HCT116 (cell line): ENCODE data around the gene POGLUT3. TPM values are rescaled to one million over a fixed set of nuclear protein-coding genes. Genes with fewer than 3 reads are reported as not detected.

Experiments
- total RNA-seq: library from RNA; stranded (reverse); gene quantifications from one replicate; pipeline ENCODE4 v1.2.1, GENCODE V29; 2021; ENCODE audit not compliant: unreplicated experiment

POGLUT3 gene
- total RNA-seq, 1 experiment from 2014 or later = 22.0 TPM

Other genes starting within 250 kb of the POGLUT3 start
- 1.3 TPM for gene C11orf65, start 30.9 kb downstream of the POGLUT3 start, total RNA-seq
- gene EXPH5, start 95.4 kb upstream of the POGLUT3 start, total RNA-seq = 18.3 TPM
- 66.5 TPM for gene DDX10, start 166.7 kb upstream of the POGLUT3 start, total RNA-seq